GM12878 (cell line): Measurements from ENCODE around the gene LCE1D. TPM values are rescaled to one million over a fixed set of nuclear protein-coding genes. Genes with fewer than 3 reads are reported as not detected.

Source experiments
- ATAC-seq: fragments of 200-7000 bp; cut with Tn5 transposase; 3 replicates; pipeline ENCODE4 v1.9.1; 2020; ENCODE audit warnings: mild to moderate bottlenecking, moderate library complexity
- BruUV-seq: library from RNA; stranded (reverse); fragments of 400-500 nt; replicated peaks from 2 replicates; lab custom pipeline; 2021; lab: Mats Ljungman, UMichigan
- CTCF ChIA-PET: fragments of 300-600 bp; sonication (Branson Sonifier 250); formaldehyde crosslinking; extraction: SDS; loops from one replicate; lab custom pipeline; 2021; ENCODE audit warnings: inconsistent platforms; lab: Yijun Ruan, JAX
- POLR2A ChIA-PET: fragments of 350-600 bp; formaldehyde crosslinking; extraction: SDS; loops from one replicate; lab custom pipeline; 2021; ENCODE audit warnings: inconsistent platforms; lab: Charles Lee
- RAD21 ChIA-PET: fragments of 300-600 bp; sonication (Branson Sonifier 250); formaldehyde crosslinking; loops from one replicate; lab custom pipeline; 2023; ENCODE audit warnings: antibody characterized with exemption; ENCODE audit not compliant: unreplicated experiment; lab: Charles Lee
- SMC1A ChIA-PET: fragments of 300-600 bp; sonication (Branson Sonifier 250); formaldehyde crosslinking; loops from one replicate; lab custom pipeline; 2023; ENCODE audit not compliant: unreplicated experiment, uncharacterized antibody; lab: Charles Lee
- DNase-seq: peaks from one replicate; pipeline ENCODE4 v3.0.0-alpha.2; 2011; ENCODE audit warnings: low read depth, low spot score
- FAIRE-seq: peaks from 3 replicates; lab custom pipeline; 2011; peaks lifted over from hg19 to GRCh38; lab: Jason Lieb, UNC
- H2AFZ ChIP-seq: 2 replicates; pipeline ENCODE4 v1.6.0; 2011; ENCODE audit warnings: low read depth, low read length, control low read depth; ENCODE audit not compliant: control insufficient read depth
- H3K27ac ChIP-seq: 2 replicates; pipeline ENCODE4 v1.5.1; 2011; ENCODE audit warnings: control low read depth; ENCODE audit not compliant: control insufficient read depth, insufficient read depth
- H3K27me3 ChIP-seq, 2 experiments: replicated peaks in 1 of 2; 2 replicates each; pipeline versions ENCODE4 v1.6.0 to v1.6.1; 2011; ENCODE audit warnings: low read length in 1 of 2; ENCODE audit not compliant: control insufficient read depth in 2 of 2, insufficient read depth in 2 of 2
- H3K36me3 ChIP-seq, 2 experiments: 2 replicates each; pipeline ENCODE4 v1.5.1; 2011; ENCODE audit warnings: low read length in 1 of 2; ENCODE audit not compliant: control insufficient read depth in 2 of 2, insufficient read depth in 2 of 2
- H3K4me1 ChIP-seq: 2 replicates; pipeline ENCODE4 v1.6.1; 2011; ENCODE audit warnings: mild to moderate bottlenecking, low read length, moderate library complexity, mixed read lengths; ENCODE audit not compliant: control insufficient read depth, insufficient read depth
- H3K4me2 ChIP-seq: 2 replicates; pipeline ENCODE4 v1.6.0; 2011; ENCODE audit warnings: control low read depth; ENCODE audit not compliant: control insufficient read depth, insufficient read depth
- H3K4me3 ChIP-seq: fragments of 200-600 bp; sonication (generic); 2 replicates; pipeline ENCODE4 v1.5.1; 2016
- H3K79me2 ChIP-seq: 2 replicates; pipeline ENCODE4 v1.6.0; 2011; ENCODE audit warnings: low read length; ENCODE audit not compliant: control insufficient read depth, insufficient read depth
- H3K9ac ChIP-seq: 2 replicates; pipeline ENCODE4 v1.8.0; 2011; ENCODE audit warnings: low read length, control low read depth, mixed read lengths; ENCODE audit not compliant: control insufficient read depth, insufficient read depth
- H3K9me3 ChIP-seq: replicated peaks from 3 replicates; pipeline ENCODE4 v1.5.1; 2011; ENCODE audit warnings: mild to moderate bottlenecking, low read length; ENCODE audit not compliant: control insufficient read depth, insufficient read depth
- H4K20me1 ChIP-seq: 2 replicates; pipeline ENCODE4 v1.6.0; 2011; ENCODE audit not compliant: control insufficient read depth, insufficient read depth
- ATF7 ChIP-seq: fragments of 450-650 bp; IDR thresholded peaks from 2 replicates; pipeline ENCODE4 v1.6.1; 2016; ENCODE audit warnings: low read depth, mild to moderate bottlenecking
- BMI1 ChIP-seq: fragments of 450-650 bp; IDR thresholded peaks from 2 replicates; pipeline ENCODE4 v1.6.1; 2016; ENCODE audit warnings: mild to moderate bottlenecking, moderate library complexity, borderline replicate concordance
- CREM ChIP-seq: IDR thresholded peaks from 2 replicates; pipeline ENCODE4 v1.6.1; 2014; ENCODE audit warnings: antibody characterized with exemption, low read depth
- ESRRA ChIP-seq: IDR thresholded peaks from 2 replicates; pipeline ENCODE4 v1.6.1; 2012; ENCODE audit warnings: mild to moderate bottlenecking, low read length, improper control_type of control experiment
- FOXM1 ChIP-seq: IDR thresholded peaks from 2 replicates; pipeline ENCODE4 v1.6.1; 2012; ENCODE audit warnings: low read depth, mild to moderate bottlenecking, inconsistent platforms, low read length, moderate library complexity
- GABPA ChIP-seq: IDR thresholded peaks from 2 replicates; pipeline ENCODE4 v1.6.1; 2014; ENCODE audit warnings: antibody characterized with exemption, low read depth, mild to moderate bottlenecking, inconsistent platforms
- MTA3 ChIP-seq: IDR thresholded peaks from 2 replicates; pipeline ENCODE4 v1.6.1; 2012; ENCODE audit warnings: low read length, inconsistent platforms, borderline replicate concordance
- MXI1 ChIP-seq: fragments of 150-350 bp; IDR thresholded peaks from 2 replicates; pipeline ENCODE4 v1.6.1; 2011; ENCODE audit warnings: low read depth, mild to moderate bottlenecking, inconsistent platforms, low read length, improper control_type of control experiment
- PAX5 ChIP-seq: IDR thresholded peaks from 2 replicates; pipeline ENCODE4 v1.6.1; 2011; ENCODE audit warnings: low read depth, low read length, borderline replicate concordance
- RAD51 ChIP-seq: fragments of 450-650 bp; IDR thresholded peaks from 2 replicates; pipeline ENCODE4 v1.6.1; 2016; ENCODE audit warnings: moderate library complexity, mild to moderate bottlenecking, inconsistent platforms
- SMAD1 ChIP-seq: fragments of 450-650 bp; IDR thresholded peaks from 2 replicates; pipeline ENCODE4 v1.6.1; 2018; ENCODE audit warnings: mild to moderate bottlenecking, low read depth; ENCODE audit not compliant: partially characterized antibody
- YY1 ChIP-seq: IDR thresholded peaks from 2 replicates; pipeline ENCODE4 v1.6.1; 2011; ENCODE audit warnings: low read depth, mild to moderate bottlenecking, low read length
- ZBED1 ChIP-seq: IDR thresholded peaks from 2 replicates; pipeline ENCODE4 v1.6.1; 2016; ENCODE audit warnings: borderline replicate concordance
- ZNF384 ChIP-seq: IDR thresholded peaks from 2 replicates; pipeline ENCODE4 v1.6.1; 2012; ENCODE audit warnings: low read depth, mild to moderate bottlenecking, low read length, improper control_type of control experiment, borderline replicate concordance
- ZNF622 ChIP-seq: fragments of 450-650 bp; IDR thresholded peaks from 2 replicates; pipeline ENCODE4 v1.6.1; 2017; ENCODE audit warnings: mild to moderate bottlenecking, inconsistent platforms
- WGBS: methylation state at CpG from one replicate; pipeline ENCODE4 v1.1.6; 2016; ENCODE audit warnings: low lambda C conversion rate; ENCODE audit not compliant: insufficient replicate concordance, insufficient coverage; ENCODE audit errors: missing lambda C conversion rate; 5-methylcytosine and 5-hydroxymethylcytosine counted together
- in situ Hi-C: fragments of 300-500 bp; cut with MboI; formaldehyde crosslinking; loops from 9 replicates; pipeline ENCODE4 v1.14.3; 2018; ENCODE audit warnings: mixed read lengths
- intact Hi-C: fragments of 100-400 bp; cut with micrococcal nuclease; formaldehyde crosslinking; loops from one replicate; pipeline ENCODE4 v1.14.2; 2022; ENCODE audit not compliant: unreplicated experiment
- polyA plus RNA-seq, 11 experiments: library from polyadenylated mRNA; depleted of rRNA in 4 of 11; unstranded in 6 of 11; stranded (reverse) in 5 of 11; fragments of >200 nt; fragmentation: Nextera tagmentation in 4 of 11; fragmentation: Illumina TruSeq in 1 of 11; extraction: Ambion mirVana in 4 of 11; extraction: Trizol in 1 of 11; gene quantifications; 1 replicate in 1 of 11; 2 replicates in 10 of 11; pipeline versions ENCODE4 v1.2.1 to v1.2.3, GENCODE V29; 2011 to 2016; ENCODE audit warnings: inconsistent platforms in 2 of 11, missing spikeins in 2 of 11, low read depth in 1 of 11
- total RNA-seq, 4 experiments: library from RNA; depleted of rRNA in 3 of 4; stranded (reverse); fragments of >200 nt in 3 of 4; fragmentation: Illumina TruSeq in 1 of 4; extraction: Trizol in 1 of 4; gene quantifications; 2 replicates each; pipeline versions ENCODE4 v1.2.1 to v1.2.3, GENCODE V29; 2013 to 2021
- TF ChIP-seq, protein P1 (sequence below): fragments of 450-650 bp; IDR thresholded peaks from 2 replicates; pipeline ENCODE4 v1.6.1; 2016; ENCODE audit warnings: mild to moderate bottlenecking
- TF ChIP-seq, protein P2 (sequence below): IDR thresholded peaks from 2 replicates; pipeline ENCODE4 v1.6.1; 2012; ENCODE audit warnings: low read depth, low read length, improper control_type of control experiment

LCE1D gene
- total and polyA plus RNA-seq, 10 of the 15 experiments (the other 5 are each of a cell fraction or from before 2014, with no cell fraction given) = not detected

DNA sequence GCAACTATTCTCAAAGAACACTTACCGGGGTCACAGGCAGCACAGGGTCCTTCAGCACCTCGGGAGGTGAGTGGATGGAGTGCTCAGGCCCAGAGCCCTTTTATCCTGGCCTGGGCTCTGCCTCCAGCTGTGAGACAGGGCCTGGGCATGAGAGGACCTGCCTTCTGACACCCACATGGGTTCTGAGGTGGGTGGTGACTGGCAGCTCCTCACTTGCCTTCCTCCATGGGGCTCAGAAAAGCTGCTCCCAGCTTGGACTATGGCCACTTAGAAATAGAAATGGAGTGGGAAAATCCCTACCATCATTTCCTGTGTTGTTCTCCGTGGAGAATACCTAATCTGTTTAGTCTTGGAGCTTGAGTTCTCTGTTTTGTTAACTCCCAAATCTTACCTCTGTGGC lies 10.1 kb downstream of the LCE1D start, which contains the start of gene LCE1C:
Gene LCE1C, minus strand, starts transcription at position 76 of the 400 bp plus-strand sequence. CDS start 1,173 bp downstream, outside the sequence.
- no TSS peak for BruUV-seq
- ChIA-PET RAD21 (no interaction called here), POLR2A (no interaction called here), SMC1A (interaction anchor here (1.1 kb wide), 1 partner anchor 12 kb away, joined by 3 read pairs; no protein-coding TSS in a partner anchor), CTCF (no interaction called here)
- Histone ChIP-seq H3K4me2 (no peak within 1 kb of the TSS), H3K79me2 (no peaks in the 10 kb centered on the region), H4K20me1 (no peaks in the 10 kb centered on the region), H3K9ac (no peak within 1 kb of the TSS), H2AFZ (no peak within 1 kb of the TSS), H3K27me3 (peaks cover 0 to 5% of the 10 kb centered on the region in 2 experiments; a peak in 1 of 4 replicates), H3K9me3 (no peaks in the 10 kb centered on the region), H3K36me3 (no peaks in the 10 kb centered on the region), H3K4me3 (no peak within 1 kb of the TSS)
- ATAC-seq = no peak; the same call in 2 of the 3 replicates
- FAIRE-seq = no peak
- intact Hi-C loops = no loop called here
- 0% methylated on average over 3 of the region's 3 CpGs for WGBS
- TF ChIP-seq, protein P1, sequence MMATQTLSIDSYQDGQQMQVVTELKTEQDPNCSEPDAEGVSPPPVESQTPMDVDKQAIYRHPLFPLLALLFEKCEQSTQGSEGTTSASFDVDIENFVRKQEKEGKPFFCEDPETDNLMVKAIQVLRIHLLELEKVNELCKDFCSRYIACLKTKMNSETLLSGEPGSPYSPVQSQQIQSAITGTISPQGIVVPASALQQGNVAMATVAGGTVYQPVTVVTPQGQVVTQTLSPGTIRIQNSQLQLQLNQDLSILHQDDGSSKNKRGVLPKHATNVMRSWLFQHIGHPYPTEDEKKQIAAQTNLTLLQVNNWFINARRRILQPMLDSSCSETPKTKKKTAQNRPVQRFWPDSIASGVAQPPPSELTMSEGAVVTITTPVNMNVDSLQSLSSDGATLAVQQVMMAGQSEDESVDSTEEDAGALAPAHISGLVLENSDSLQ = no peak
- TF ChIP-seq SMAD1 = no peak
- TF ChIP-seq GABPA = no peak
- TF ChIP-seq MTA3 = no peak
- no peak for TF ChIP-seq MXI1
- TF ChIP-seq CREM = no peak
- no peak for TF ChIP-seq ESRRA
- TF ChIP-seq RAD51 = no peak
- no peak for TF ChIP-seq ATF7
- TF ChIP-seq, protein P2, sequence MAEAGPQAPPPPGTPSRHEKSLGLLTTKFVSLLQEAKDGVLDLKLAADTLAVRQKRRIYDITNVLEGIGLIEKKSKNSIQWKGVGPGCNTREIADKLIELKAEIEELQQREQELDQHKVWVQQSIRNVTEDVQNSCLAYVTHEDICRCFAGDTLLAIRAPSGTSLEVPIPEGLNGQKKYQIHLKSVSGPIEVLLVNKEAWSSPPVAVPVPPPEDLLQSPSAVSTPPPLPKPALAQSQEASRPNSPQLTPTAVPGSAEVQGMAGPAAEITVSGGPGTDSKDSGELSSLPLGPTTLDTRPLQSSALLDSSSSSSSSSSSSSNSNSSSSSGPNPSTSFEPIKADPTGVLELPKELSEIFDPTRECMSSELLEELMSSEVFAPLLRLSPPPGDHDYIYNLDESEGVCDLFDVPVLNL = no peak
- no peak for TF ChIP-seq ZNF384
- TF ChIP-seq FOXM1 = no peak
- TF ChIP-seq BMI1 = no peak
- no peak for TF ChIP-seq YY1
- TF ChIP-seq PAX5 = no peak
- no peak for TF ChIP-seq ZBED1
- no peak for TF ChIP-seq ZNF622
- TF ChIP-seq, all 136 proteins: peak for 0
- DNase-seq = no peak
- Histone ChIP-seq H3K27ac (no peak within 1 kb of the TSS), H3K4me1 (no peaks in the 10 kb centered on the region)
- in situ Hi-C loops = no loop called here
